Panc1 (cell line): ENCODE data around the gene CSF2RB.

ENCODE experiments used
- POLR2AphosphoS5 ChIP-seq: IDR thresholded peaks from 2 replicates; pipeline ENCODE4 v1.6.1; 2012; ENCODE audit warnings: mild to moderate bottlenecking, low read depth, low read length, moderate library complexity
- SIN3A ChIP-seq: IDR thresholded peaks from 2 replicates; pipeline ENCODE4 v1.6.1; 2012; ENCODE audit warnings: low read depth, mild to moderate bottlenecking, low read length, moderate library complexity, borderline replicate concordance; ENCODE audit not compliant: insufficient read depth
- TCF7L2 ChIP-seq: IDR thresholded peaks from 2 replicates; pipeline ENCODE4 v1.6.1; 2011; ENCODE audit warnings: mild to moderate bottlenecking, low read depth, low read length, inconsistent platforms
- TF ChIP-seq, protein P1 (sequence below): fragments of 450-650 bp; IDR thresholded peaks from 2 replicates; pipeline ENCODE4 v1.5.1; 2017; ENCODE audit warnings: mild to moderate bottlenecking
- TF ChIP-seq, protein P2 (sequence below), 2 experiments: IDR thresholded peaks; 2 replicates each; pipeline ENCODE4 v1.6.1; 2011 to 2012; ENCODE audit warnings: low read depth in 2 of 2, control low read depth in 1 of 2, low read length in 1 of 2, mild to moderate bottlenecking in 1 of 2, moderate library complexity in 1 of 2; ENCODE audit not compliant: insufficient read depth in 1 of 2

DNA sequence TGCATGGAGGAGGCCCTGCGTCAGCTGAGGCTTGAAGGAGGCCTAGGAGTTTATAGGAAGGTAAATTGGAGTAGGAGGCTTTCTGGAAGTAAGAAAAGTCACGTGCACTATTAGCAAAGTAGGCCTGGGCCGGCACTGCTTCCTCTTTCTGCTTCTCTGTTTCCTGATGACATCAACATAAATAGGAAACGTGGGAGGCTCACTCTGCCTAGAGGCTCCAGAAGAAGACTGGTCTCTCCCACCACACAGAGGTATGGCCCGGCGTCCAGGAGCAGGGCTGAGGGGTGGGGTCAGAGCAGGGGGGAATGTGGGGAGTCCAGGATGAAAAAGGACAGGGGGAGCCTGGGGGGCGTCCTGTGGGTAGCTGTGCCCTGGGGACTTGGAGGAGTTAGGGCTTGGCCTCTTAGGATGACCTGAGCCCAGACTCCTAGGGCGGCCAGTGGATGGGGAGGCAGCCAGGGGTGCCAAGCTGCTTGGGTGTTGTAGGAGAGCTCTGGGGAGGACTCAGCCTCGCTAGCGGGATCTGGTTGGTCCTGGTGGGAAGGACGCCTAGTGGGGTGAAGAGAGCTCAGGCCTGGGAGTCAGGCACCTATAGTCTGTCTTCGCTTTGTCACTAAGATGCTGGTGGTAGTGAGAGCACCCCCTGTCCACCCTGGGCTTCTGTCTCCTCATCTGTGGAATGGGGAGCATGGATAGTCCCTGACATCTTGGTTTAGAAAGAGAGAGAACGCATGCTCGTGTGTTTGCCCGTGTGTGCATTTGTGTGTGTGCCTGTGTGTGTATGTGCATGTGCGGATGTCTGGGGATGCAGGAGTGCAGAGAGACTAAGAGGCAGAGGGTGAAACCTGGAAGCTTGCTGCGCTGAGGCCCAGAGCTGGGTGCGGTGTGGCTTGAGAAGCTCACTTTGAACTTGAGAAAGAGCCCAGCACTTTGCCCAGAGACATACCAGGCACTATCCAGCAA, at the start of gene CSF2RB:
- TF ChIP-seq, protein P1, sequence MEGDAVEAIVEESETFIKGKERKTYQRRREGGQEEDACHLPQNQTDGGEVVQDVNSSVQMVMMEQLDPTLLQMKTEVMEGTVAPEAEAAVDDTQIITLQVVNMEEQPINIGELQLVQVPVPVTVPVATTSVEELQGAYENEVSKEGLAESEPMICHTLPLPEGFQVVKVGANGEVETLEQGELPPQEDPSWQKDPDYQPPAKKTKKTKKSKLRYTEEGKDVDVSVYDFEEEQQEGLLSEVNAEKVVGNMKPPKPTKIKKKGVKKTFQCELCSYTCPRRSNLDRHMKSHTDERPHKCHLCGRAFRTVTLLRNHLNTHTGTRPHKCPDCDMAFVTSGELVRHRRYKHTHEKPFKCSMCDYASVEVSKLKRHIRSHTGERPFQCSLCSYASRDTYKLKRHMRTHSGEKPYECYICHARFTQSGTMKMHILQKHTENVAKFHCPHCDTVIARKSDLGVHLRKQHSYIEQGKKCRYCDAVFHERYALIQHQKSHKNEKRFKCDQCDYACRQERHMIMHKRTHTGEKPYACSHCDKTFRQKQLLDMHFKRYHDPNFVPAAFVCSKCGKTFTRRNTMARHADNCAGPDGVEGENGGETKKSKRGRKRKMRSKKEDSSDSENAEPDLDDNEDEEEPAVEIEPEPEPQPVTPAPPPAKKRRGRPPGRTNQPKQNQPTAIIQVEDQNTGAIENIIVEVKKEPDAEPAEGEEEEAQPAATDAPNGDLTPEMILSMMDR = no peak
- TF ChIP-seq, protein P2, sequence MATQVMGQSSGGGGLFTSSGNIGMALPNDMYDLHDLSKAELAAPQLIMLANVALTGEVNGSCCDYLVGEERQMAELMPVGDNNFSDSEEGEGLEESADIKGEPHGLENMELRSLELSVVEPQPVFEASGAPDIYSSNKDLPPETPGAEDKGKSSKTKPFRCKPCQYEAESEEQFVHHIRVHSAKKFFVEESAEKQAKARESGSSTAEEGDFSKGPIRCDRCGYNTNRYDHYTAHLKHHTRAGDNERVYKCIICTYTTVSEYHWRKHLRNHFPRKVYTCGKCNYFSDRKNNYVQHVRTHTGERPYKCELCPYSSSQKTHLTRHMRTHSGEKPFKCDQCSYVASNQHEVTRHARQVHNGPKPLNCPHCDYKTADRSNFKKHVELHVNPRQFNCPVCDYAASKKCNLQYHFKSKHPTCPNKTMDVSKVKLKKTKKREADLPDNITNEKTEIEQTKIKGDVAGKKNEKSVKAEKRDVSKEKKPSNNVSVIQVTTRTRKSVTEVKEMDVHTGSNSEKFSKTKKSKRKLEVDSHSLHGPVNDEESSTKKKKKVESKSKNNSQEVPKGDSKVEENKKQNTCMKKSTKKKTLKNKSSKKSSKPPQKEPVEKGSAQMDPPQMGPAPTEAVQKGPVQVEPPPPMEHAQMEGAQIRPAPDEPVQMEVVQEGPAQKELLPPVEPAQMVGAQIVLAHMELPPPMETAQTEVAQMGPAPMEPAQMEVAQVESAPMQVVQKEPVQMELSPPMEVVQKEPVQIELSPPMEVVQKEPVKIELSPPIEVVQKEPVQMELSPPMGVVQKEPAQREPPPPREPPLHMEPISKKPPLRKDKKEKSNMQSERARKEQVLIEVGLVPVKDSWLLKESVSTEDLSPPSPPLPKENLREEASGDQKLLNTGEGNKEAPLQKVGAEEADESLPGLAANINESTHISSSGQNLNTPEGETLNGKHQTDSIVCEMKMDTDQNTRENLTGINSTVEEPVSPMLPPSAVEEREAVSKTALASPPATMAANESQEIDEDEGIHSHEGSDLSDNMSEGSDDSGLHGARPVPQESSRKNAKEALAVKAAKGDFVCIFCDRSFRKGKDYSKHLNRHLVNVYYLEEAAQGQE (IDR thresholded peaks at IDR 0.05; ENCODE audit: insufficient read depth in 1 of 2, low read depth in 2 of 2, low read length in 1 of 2) = no peak
- no peak for TF ChIP-seq SIN3A
- TF ChIP-seq TCF7L2 = no peak
- TF ChIP-seq POLR2AphosphoS5 = no peak
